Cortex of kidney (tissue), 1 donor: ENCODE data around the gene AKNA.
"Not testable (repeated sequence)": the region's sequence is repeated elsewhere in the genome, so short reads cannot be mapped to it uniquely, and the experiment has no call there.

ENCODE experiments used
- DNase-seq: peaks from one replicate; lab custom pipeline; 2025; lab: John Stamatoyannopoulos, UW

The AKNA gene

GRCh38 chr9:114336699-114337395 lies 50.9 kb downstream of the AKNA start:
- no peak for DNase-seq

- no peak for DNase-seq
Measured at GRCh38 chr9:114336157-114336556, 51.6 kb downstream of the AKNA start.

GRCh38 chr9:114335745-114336144 lies 52.0 kb downstream of the AKNA start:
- no peak for DNase-seq

- no peak for DNase-seq
Measured at GRCh38 chr9:114334490-114334889, 53.3 kb downstream of the AKNA start.

GRCh38 chr9:114333718-114334117 lies 54.1 kb downstream of the AKNA start:
- DNase-seq: not testable (repeated sequence)

- DNase-seq: not testable (repeated sequence)
Measured at GRCh38 chr9:114332474-114333040, 55.2 kb downstream of the AKNA start.

GRCh38 chr9:114331229-114332195 lies 56.3 kb downstream of the AKNA start:
- DNase-seq: not testable (repeated sequence)

- DNase-seq: no peak
Measured at GRCh38 chr9:114330636-114331035, 57.1 kb downstream of the AKNA start.

GRCh38 chr9:114329625-114330022 lies 58.2 kb downstream of the AKNA start, which contains the start of gene ORM2:
Gene ORM2, plus strand, starts transcription at chr9:114329869. Its CDS starts 36 bp downstream, at chr9:114329905.
- not testable (repeated sequence) for DNase-seq

- DNase-seq: not testable (repeated sequence)
Measured at GRCh38 chr9:114328937-114329624, 58.7 kb downstream of the AKNA start.

GRCh38 chr9:114328357-114328820 lies 59.4 kb downstream of the AKNA start:
- DNase-seq: not testable (repeated sequence)

GRCh38 chr9:114327749-114328148 lies 60.0 kb downstream of the AKNA start:
- DNase-seq: no peak

GRCh38 chr9:114325684-114326254 lies 62.0 kb downstream of the AKNA start:
- DNase-seq: not testable (repeated sequence)

- not testable (repeated sequence) for DNase-seq
Measured at GRCh38 chr9:114324965-114325364, 62.8 kb downstream of the AKNA start.

- DNase-seq: no peak
Measured at GRCh38 chr9:114324492-114324891, 63.3 kb downstream of the AKNA start.

GRCh38 chr9:114323849-114324248 lies 63.9 kb downstream of the AKNA start:
- DNase-seq: not testable (repeated sequence)

- DNase-seq: not testable (repeated sequence)
Measured at GRCh38 chr9:114322831-114323531, 64.8 kb downstream of the AKNA start, which contains the start of gene ORM1. Gene ORM1, plus strand, starts transcription at chr9:114323098. Its CDS starts 36 bp downstream, at chr9:114323134.

GRCh38 chr9:114322160-114322818 lies 65.5 kb downstream of the AKNA start:
- DNase-seq: not testable (repeated sequence)

- DNase-seq: no peak
Measured at GRCh38 chr9:114321759-114322158, 66.0 kb downstream of the AKNA start.

- DNase-seq: not testable (repeated sequence)
Measured at GRCh38 chr9:114320710-114321109, 67.1 kb downstream of the AKNA start.
